SK-N-MC (cell line): ENCODE results near the gene AFF1.
"Not testable (repeated sequence)": the region's sequence is repeated elsewhere in the genome, so short reads cannot be mapped to it uniquely, and the experiment has no call there.

ENCODE experiments used
- DNase-seq: peaks from one replicate; pipeline ENCODE4 v3.0.0-alpha.2; 2011; ENCODE audit warnings: low read depth, low spot score
- H3K27ac ChIP-seq: fragments of 200-600 bp; sonication (generic); 2 replicates; pipeline ENCODE4 v1.5.1; 2016; ENCODE audit warnings: mixed run types
- H3K36me3 ChIP-seq: fragments of 200-600 bp; sonication (generic); 2 replicates; pipeline ENCODE4 v1.6.1; 2017; ENCODE audit warnings: antibody characterized with exemption, low read length, mixed read lengths; ENCODE audit not compliant: insufficient read depth
- H3K4me3 ChIP-seq: fragments of 200-600 bp; sonication (generic); 2 replicates; pipeline ENCODE4 v1.5.1; 2016
- H3K9ac ChIP-seq: fragments of 200-600 bp; sonication (generic); 2 replicates; pipeline ENCODE4 v1.8.0; 2017; ENCODE audit warnings: mixed run types, mixed read lengths; ENCODE audit not compliant: insufficient read length
- H3K9me3 ChIP-seq: fragments of 200-600 bp; sonication (generic); 2 replicates; pipeline ENCODE4 v1.6.1; 2017; ENCODE audit warnings: low read depth, mild to moderate bottlenecking, antibody characterized with exemption, low read length, moderate library complexity, mixed read lengths
- EZH2 ChIP-seq: fragments of 200-600 bp; sonication (generic); IDR thresholded peaks from one replicate; pipeline ENCODE4 v1.6.1; 2017; ENCODE audit warnings: antibody characterized with exemption
- FOXP2 ChIP-seq: optimal IDR thresholded peaks from 2 replicates; pipeline ENCODE3; 2011; ENCODE audit warnings: mild to moderate bottlenecking, moderate library complexity; ENCODE audit not compliant: insufficient read depth; ENCODE audit errors: extremely low read length, control extremely low read depth
- POLR2AphosphoS5 ChIP-seq: IDR thresholded peaks from 2 replicates; pipeline ENCODE4 v1.6.1; 2012; ENCODE audit warnings: mild to moderate bottlenecking, low read depth, low read length, borderline replicate concordance

AFF1 gene

GRCh38 chr4:87012265-87012953 lies 77.6 kb downstream of the AFF1 start:
- no peaks in the 10 kb centered on the region for H3K9me3 ChIP-seq
- H3K36me3 ChIP-seq, result no peaks in the 10 kb centered on the region
- TF ChIP-seq POLR2AphosphoS5, result no peak
- TF ChIP-seq EZH2, result no peak
- TF ChIP-seq FOXP2, result no peak
- no peak for DNase-seq
- peak overlapping the region; percentile 75; the same call in 1 of the 2 replicates for H3K27ac ChIP-seq
- peak overlapping the region; percentile 54 for H3K4me3 ChIP-seq
- H3K9ac ChIP-seq, result no peak overlapping the region

GRCh38 chr4:87012954-87013308 lies 78.1 kb downstream of the AFF1 start:
- not testable (repeated sequence) for DNase-seq, H3K36me3 ChIP-seq, H3K9ac ChIP-seq, H3K9me3 ChIP-seq
- Histone ChIP-seq H3K4me3 (peak overlapping the region; percentile 54), H3K27ac (peak overlapping the region; percentile 75; the same call in 1 of the 2 replicates)

GRCh38 chr4:87014284-87014782 lies 79.5 kb downstream of the AFF1 start:
- Histone ChIP-seq H3K4me3 (peak overlapping the region; percentile 83), H3K36me3 (no peaks in the 10 kb centered on the region), H3K27ac (peak overlapping the region; percentile 94), H3K9ac (peak overlapping the region; percentile 65), H3K9me3 (no peaks in the 10 kb centered on the region)
- TF ChIP-seq POLR2AphosphoS5, result peak; percentile 81; the same call in 1 of the 2 replicates
- peak; percentile 35 for TF ChIP-seq FOXP2
- no peak for TF ChIP-seq EZH2
- DNase-seq, result peak; percentile 95

GRCh38 chr4:87015416-87015815 lies 80.6 kb downstream of the AFF1 start:
- Histone ChIP-seq H3K4me3 (peak overlapping the region; percentile 83; the same call in 1 of the 2 replicates), H3K36me3 (no peaks in the 10 kb centered on the region), H3K9ac (no peak overlapping the region), H3K27ac (peak overlapping the region; percentile 57; the same call in 1 of the 2 replicates), H3K9me3 (no peaks in the 10 kb centered on the region)
- TF ChIP-seq FOXP2 (no peak), POLR2AphosphoS5 (no peak), EZH2 (no peak)
- DNase-seq, result no peak

GRCh38 chr4:87017580-87018342 lies 83.0 kb downstream of the AFF1 start:
- H3K9ac ChIP-seq, result no peak overlapping the region
- no peaks in the 10 kb centered on the region for H3K9me3 ChIP-seq
- H3K36me3 ChIP-seq, result no peaks in the 10 kb centered on the region
- no peak for DNase-seq
- H3K27ac ChIP-seq, result peak overlapping the region; percentile 26; the same call in 1 of the 2 replicates
- peak overlapping the region; percentile 16; the same call in 1 of the 2 replicates for H3K4me3 ChIP-seq
- TF ChIP-seq FOXP2 (no peak), EZH2 (no peak), POLR2AphosphoS5 (no peak)

GRCh38 chr4:87018753-87019152 lies 83.9 kb downstream of the AFF1 start:
- DNase-seq, result no peak
- TF ChIP-seq EZH2, result no peak
- TF ChIP-seq FOXP2, result no peak
- no peak for TF ChIP-seq POLR2AphosphoS5
- H3K9me3 ChIP-seq, result no peaks in the 10 kb centered on the region
- no peak overlapping the region for H3K9ac ChIP-seq
- no peak overlapping the region; the same call in 1 of the 2 replicates for H3K27ac ChIP-seq
- no peaks in the 10 kb centered on the region for H3K36me3 ChIP-seq
- H3K4me3 ChIP-seq, result no peak overlapping the region

- Histone ChIP-seq H3K9ac (no peak overlapping the region), H3K4me3 (no peak overlapping the region), H3K36me3 (no peaks in the 10 kb centered on the region), H3K9me3 (no peaks in the 10 kb centered on the region), H3K27ac (no peak overlapping the region; the same call in 1 of the 2 replicates)
- TF ChIP-seq POLR2AphosphoS5, result no peak
- TF ChIP-seq FOXP2, result no peak
- TF ChIP-seq EZH2, result no peak
- no peak for DNase-seq
Observed at GRCh38 chr4:87019246-87019791, 84.5 kb downstream of the AFF1 start.

GRCh38 chr4:87019898-87020297 lies 85.1 kb downstream of the AFF1 start:
- TF ChIP-seq FOXP2 (no peak), POLR2AphosphoS5 (no peak), EZH2 (no peak)
- Histone ChIP-seq H3K9me3 (no peaks in the 10 kb centered on the region), H3K27ac (no peak overlapping the region)

More at GRCh38 chr4:87019898-87020297, 85.1 kb downstream of the AFF1 start:
- DNase-seq, result no peak
- H3K36me3 ChIP-seq, result no peaks in the 10 kb centered on the region
- H3K9ac ChIP-seq, result no peak overlapping the region
- no peak overlapping the region for H3K4me3 ChIP-seq
